Hepatocyte (in vitro differentiated cells): Measurements from ENCODE around the gene CMTM8. TPM values are rescaled to one million over a fixed set of nuclear protein-coding genes. Genes with fewer than 3 reads are reported as not detected.

Source experiments
- DNase-seq: peaks from one replicate; pipeline ENCODE4 v3.0.0-alpha.2; 2016; ENCODE audit warnings: low spot score
- H2AFZ ChIP-seq: fragments of 200-600 bp; sonication (generic); 2 replicates; pipeline ENCODE4 v1.6.0; 2016; ENCODE audit warnings: antibody characterized with exemption, mild to moderate bottlenecking
- H3K27ac ChIP-seq: fragments of 200-600 bp; sonication (generic); 2 replicates; pipeline ENCODE4 v1.5.1; 2016; ENCODE audit warnings: mild to moderate bottlenecking
- H3K27me3 ChIP-seq: fragments of 200-600 bp; sonication (generic); 2 replicates; pipeline ENCODE4 v1.6.1; 2016
- H3K36me3 ChIP-seq: fragments of 200-600 bp; sonication (generic); replicated peaks from 2 replicates; pipeline ENCODE4 v1.5.1; 2016; ENCODE audit warnings: low read depth; ENCODE audit not compliant: insufficient read depth
- H3K4me1 ChIP-seq: fragments of 200-600 bp; sonication (generic); 2 replicates; pipeline ENCODE4 v1.5.1; 2016; ENCODE audit warnings: mild to moderate bottlenecking, moderate library complexity; ENCODE audit not compliant: insufficient read depth
- H3K4me2 ChIP-seq: fragments of 200-600 bp; sonication (generic); 2 replicates; pipeline ENCODE4 v1.6.0; 2016
- H3K4me3 ChIP-seq: fragments of 200-600 bp; sonication (generic); 2 replicates; pipeline ENCODE4 v1.5.1; 2016; ENCODE audit warnings: mild to moderate bottlenecking
- H3K79me2 ChIP-seq: fragments of 200-600 bp; sonication (generic); 2 replicates; pipeline ENCODE4 v1.6.0; 2017; ENCODE audit warnings: mild to moderate bottlenecking
- H3K9me2 ChIP-seq: fragments of 200-600 bp; sonication (generic); replicated peaks from 2 replicates; pipeline ENCODE4 v1.6.0; 2017; ENCODE audit warnings: mild to moderate bottlenecking; ENCODE audit not compliant: insufficient read depth
- H3K9me3 ChIP-seq: fragments of 200-600 bp; sonication (generic); 2 replicates; pipeline ENCODE4 v1.5.1; 2016; ENCODE audit warnings: low read depth, mild to moderate bottlenecking
- H4K20me1 ChIP-seq: fragments of 200-600 bp; sonication (generic); 2 replicates; pipeline ENCODE4 v1.6.0; 2016; ENCODE audit warnings: mild to moderate bottlenecking; ENCODE audit not compliant: insufficient read depth, poor library complexity, severe bottlenecking
- EZH2 ChIP-seq: fragments of 200-600 bp; sonication (generic); IDR thresholded peaks from 2 replicates; pipeline ENCODE4 v1.6.1; 2016; ENCODE audit warnings: antibody characterized with exemption, mild to moderate bottlenecking, borderline replicate concordance
- EZH2phosphoT487 ChIP-seq: fragments of 200-600 bp; sonication (generic); IDR thresholded peaks from one replicate; pipeline ENCODE4 v1.6.1; 2018; ENCODE audit warnings: antibody characterized with exemption, mild to moderate bottlenecking, low read depth, moderate library complexity; ENCODE audit not compliant: unreplicated experiment, severe bottlenecking
- WGBS: methylation state at CpG from one replicate; pipeline ENCODE4 v1.1.6; 2016; ENCODE audit warnings: low lambda C conversion rate; ENCODE audit errors: missing lambda C conversion rate; 5-methylcytosine and 5-hydroxymethylcytosine counted together
- polyA plus RNA-seq: library from polyadenylated mRNA; unstranded; fragments of >200 nt; fragmentation: Nextera tagmentation; extraction: Ambion mirVana; gene quantifications from 2 replicates; pipeline ENCODE4 v1.2.1, GENCODE V29; 2016
- total RNA-seq: library from RNA; depleted of rRNA; stranded (reverse); fragments of >200 nt; gene quantifications from 2 replicates; pipeline ENCODE4 v1.2.3, GENCODE V29; 2014
- TF ChIP-seq, protein P1 (sequence below): fragments of 200-600 bp; sonication (generic); IDR thresholded peaks from 2 replicates; pipeline ENCODE4 v1.5.1; 2016; ENCODE audit warnings: antibody characterized with exemption, mild to moderate bottlenecking; ENCODE audit not compliant: poor library complexity

CMTM8 gene
- total and polyA plus RNA-seq, 2 experiments from 2014 or later: 20.7 to 34.1 TPM

DNA sequence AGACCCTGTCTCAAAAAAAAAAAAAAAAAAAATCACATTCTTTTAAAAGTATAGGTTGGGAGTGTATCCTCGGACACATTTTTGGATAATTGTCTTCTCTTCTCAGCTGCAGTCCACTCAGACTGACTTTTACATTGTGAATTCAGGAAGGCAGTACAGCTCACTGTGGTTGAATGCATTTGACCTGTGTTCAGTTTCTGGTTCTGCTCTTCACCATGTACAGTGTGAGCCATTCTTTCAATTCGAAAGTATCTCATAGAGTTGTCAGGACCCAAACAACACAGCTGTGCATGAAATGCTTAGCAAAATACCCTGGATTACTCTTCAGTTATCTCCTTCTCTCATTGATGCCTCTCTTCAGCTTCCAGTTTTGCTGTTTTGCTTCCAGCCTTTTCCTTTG lies 5.0 kb downstream of the CMTM8 start:
- H4K20me1 ChIP-seq: no peaks in the 10 kb centered on the region
- H3K9me2 ChIP-seq: no peaks in the 10 kb centered on the region
- H3K27ac ChIP-seq: no peak overlapping the region
- no peaks in the 10 kb centered on the region for H3K36me3 ChIP-seq
- H3K4me3 ChIP-seq: no peak overlapping the region
- no peak for DNase-seq
- H2AFZ ChIP-seq: no peak overlapping the region
- H3K4me1 ChIP-seq: peaks cover 14% of the 10 kb centered on the region
- H3K27me3 ChIP-seq: no peaks in the 10 kb centered on the region
- no peaks in the 10 kb centered on the region for H3K9me3 ChIP-seq
- TF ChIP-seq EZH2phosphoT487 (no peak), EZH2 (no peak)
- TF ChIP-seq, protein P1, sequence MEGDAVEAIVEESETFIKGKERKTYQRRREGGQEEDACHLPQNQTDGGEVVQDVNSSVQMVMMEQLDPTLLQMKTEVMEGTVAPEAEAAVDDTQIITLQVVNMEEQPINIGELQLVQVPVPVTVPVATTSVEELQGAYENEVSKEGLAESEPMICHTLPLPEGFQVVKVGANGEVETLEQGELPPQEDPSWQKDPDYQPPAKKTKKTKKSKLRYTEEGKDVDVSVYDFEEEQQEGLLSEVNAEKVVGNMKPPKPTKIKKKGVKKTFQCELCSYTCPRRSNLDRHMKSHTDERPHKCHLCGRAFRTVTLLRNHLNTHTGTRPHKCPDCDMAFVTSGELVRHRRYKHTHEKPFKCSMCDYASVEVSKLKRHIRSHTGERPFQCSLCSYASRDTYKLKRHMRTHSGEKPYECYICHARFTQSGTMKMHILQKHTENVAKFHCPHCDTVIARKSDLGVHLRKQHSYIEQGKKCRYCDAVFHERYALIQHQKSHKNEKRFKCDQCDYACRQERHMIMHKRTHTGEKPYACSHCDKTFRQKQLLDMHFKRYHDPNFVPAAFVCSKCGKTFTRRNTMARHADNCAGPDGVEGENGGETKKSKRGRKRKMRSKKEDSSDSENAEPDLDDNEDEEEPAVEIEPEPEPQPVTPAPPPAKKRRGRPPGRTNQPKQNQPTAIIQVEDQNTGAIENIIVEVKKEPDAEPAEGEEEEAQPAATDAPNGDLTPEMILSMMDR: no peak
- peaks cover 68% of the 10 kb centered on the region for H3K79me2 ChIP-seq
- H3K4me2 ChIP-seq: no peak overlapping the region
- 85% methylated on average over 2 of the region's 2 CpGs for WGBS

DNA sequence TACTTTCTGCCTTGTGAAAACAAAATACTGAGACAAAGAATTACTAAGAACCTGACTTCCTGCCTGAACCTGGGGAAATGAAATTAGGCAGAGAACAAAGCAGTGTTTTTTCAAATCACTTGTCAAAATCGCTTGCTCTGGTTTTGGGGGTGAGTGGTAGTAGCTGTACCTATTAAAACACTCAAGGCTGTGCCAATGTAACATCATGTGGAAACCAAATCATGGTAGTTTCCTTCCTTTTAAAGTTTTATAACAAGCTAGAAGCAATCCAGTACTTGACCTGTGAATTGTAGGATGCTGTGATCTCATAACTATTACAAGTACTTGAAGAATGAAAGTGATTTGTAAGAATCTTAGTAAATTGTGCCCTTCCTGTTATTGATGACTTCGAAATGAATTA lies 6.7 kb downstream of the CMTM8 start:
- no peak overlapping the region for H3K27ac ChIP-seq
- H4K20me1 ChIP-seq: no peaks in the 10 kb centered on the region
- no peak overlapping the region for H2AFZ ChIP-seq
- no peaks in the 10 kb centered on the region for H3K9me3 ChIP-seq
- no peaks in the 10 kb centered on the region for H3K36me3 ChIP-seq
- no peaks in the 10 kb centered on the region for H3K27me3 ChIP-seq
- 84% methylated on average over 2 of the region's 2 CpGs for WGBS
- peaks cover 8% of the 10 kb centered on the region for H3K4me1 ChIP-seq
- TF ChIP-seq, protein P1: no peak
- TF ChIP-seq EZH2 (no peak), EZH2phosphoT487 (no peak)
- H3K9me2 ChIP-seq: no peaks in the 10 kb centered on the region
- H3K79me2 ChIP-seq: peaks cover 64% of the 10 kb centered on the region
- H3K4me3 ChIP-seq: no peak overlapping the region
- H3K4me2 ChIP-seq: no peak overlapping the region
- DNase-seq: no peak

DNA sequence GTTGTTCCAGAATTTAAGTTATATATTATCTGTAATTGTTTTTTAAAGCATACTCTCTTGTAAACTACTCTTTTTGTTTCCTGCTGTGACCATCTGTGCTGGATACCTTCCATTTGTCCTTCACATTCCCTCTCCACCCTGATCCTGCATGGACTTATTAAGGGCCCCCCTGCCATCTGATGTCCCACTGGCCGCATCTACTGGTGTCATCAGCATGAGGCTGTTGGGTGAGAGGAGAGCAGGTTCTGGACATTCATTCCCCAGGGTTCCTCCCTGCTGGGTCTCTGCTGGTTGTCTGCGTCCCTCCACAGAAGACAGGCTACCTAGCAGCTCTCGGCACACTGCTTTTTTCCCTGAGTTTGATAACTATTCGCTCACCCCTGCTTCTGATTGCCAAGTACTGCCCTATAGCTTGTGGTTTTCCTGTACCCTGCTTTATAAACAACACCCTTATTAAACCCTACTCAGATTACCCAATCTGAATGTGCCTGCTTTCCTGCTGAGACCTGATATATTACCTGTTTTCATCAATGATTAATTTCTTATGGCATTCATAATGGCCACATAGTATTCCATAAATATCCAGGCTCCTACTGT lies 7.7 kb downstream of the CMTM8 start:
- no peaks in the 10 kb centered on the region for H3K36me3 ChIP-seq
- no peak overlapping the region for H2AFZ ChIP-seq
- H3K9me2 ChIP-seq: no peaks in the 10 kb centered on the region
- no peaks in the 10 kb centered on the region for H4K20me1 ChIP-seq
- WGBS: 90% methylated on average over 4 of the region's 4 CpGs
- no peaks in the 10 kb centered on the region for H3K4me1 ChIP-seq
- H3K79me2 ChIP-seq: peaks cover 60% of the 10 kb centered on the region
- no peak overlapping the region for H3K4me2 ChIP-seq
- H3K4me3 ChIP-seq: no peak overlapping the region
- no peaks in the 10 kb centered on the region for H3K9me3 ChIP-seq
- TF ChIP-seq, protein P1: no peak
- TF ChIP-seq EZH2phosphoT487: no peak
- no peak for TF ChIP-seq EZH2
- no peaks in the 10 kb centered on the region for H3K27me3 ChIP-seq
- H3K27ac ChIP-seq: no peak overlapping the region
- DNase-seq: no peak
